MM.1S (cell line): ENCODE measurements around the gene TMEM132D.

ENCODE experiments used
- DNase-seq: peaks from one replicate; pipeline ENCODE4 v3.0.0-alpha.2; 2015
- H2AFZ ChIP-seq: fragments of 300-600 bp; sonication (generic); 2 replicates; pipeline ENCODE4 v1.6.0; 2016; ENCODE audit warnings: antibody characterized with exemption, low read length
- H3F3A ChIP-seq: fragments of 300-600 bp; sonication (generic); 2 replicates; pipeline ENCODE4 v1.6.1; 2016; ENCODE audit warnings: mild to moderate bottlenecking, antibody characterized with exemption, low read length, moderate library complexity, mixed read lengths; ENCODE audit not compliant: insufficient read depth
- H3K27ac ChIP-seq: fragments of 300-600 bp; sonication (generic); 2 replicates; pipeline ENCODE4 v1.5.1; 2016; ENCODE audit warnings: mild to moderate bottlenecking, low read length
- H3K27me3 ChIP-seq: fragments of 300-600 bp; sonication (generic); replicated peaks from 2 replicates; pipeline ENCODE4 v1.6.0; 2016; ENCODE audit warnings: low read length; ENCODE audit not compliant: insufficient read depth
- H3K36me3 ChIP-seq: fragments of 300-600 bp; sonication (generic); replicated peaks from 2 replicates; pipeline ENCODE4 v1.6.1; 2016; ENCODE audit warnings: mild to moderate bottlenecking, low read length, mixed read lengths; ENCODE audit not compliant: insufficient read depth
- H3K4me1 ChIP-seq: fragments of 300-600 bp; sonication (generic); 2 replicates; pipeline ENCODE4 v1.6.1; 2016; ENCODE audit warnings: low read length, mixed read lengths
- H3K4me2 ChIP-seq: fragments of 300-600 bp; sonication (generic); 2 replicates; pipeline ENCODE4 v1.6.0; 2016; ENCODE audit warnings: low read depth, low read length
- H3K4me3 ChIP-seq: fragments of 300-600 bp; sonication (generic); 2 replicates; pipeline ENCODE4 v1.5.1; 2016; ENCODE audit warnings: low read length, mixed read lengths
- H3K79me2 ChIP-seq: fragments of 300-600 bp; sonication (generic); 2 replicates; pipeline ENCODE4 v1.6.1; 2016; ENCODE audit warnings: mixed run types, low read length, mixed read lengths
- H3K9ac ChIP-seq: fragments of 300-600 bp; sonication (generic); 2 replicates; pipeline ENCODE4 v1.6.1; 2016; ENCODE audit warnings: low read length, mixed read lengths
- H3K9me2 ChIP-seq: fragments of 300-600 bp; sonication (generic); replicated peaks from 2 replicates; pipeline ENCODE4 v1.6.1; 2016; ENCODE audit warnings: mild to moderate bottlenecking, low read length, mixed read lengths; ENCODE audit not compliant: insufficient read depth
- H3K9me3 ChIP-seq: fragments of 300-600 bp; sonication (generic); replicated peaks from 2 replicates; pipeline ENCODE4 v1.6.1; 2016; ENCODE audit warnings: mild to moderate bottlenecking, low read length, mixed read lengths; ENCODE audit not compliant: insufficient read depth
- H4K20me1 ChIP-seq: fragments of 300-600 bp; sonication (generic); 2 replicates; pipeline ENCODE4 v1.6.1; 2016; ENCODE audit warnings: mild to moderate bottlenecking, low read length, moderate library complexity, mixed read lengths; ENCODE audit not compliant: insufficient read depth
- EZH2 ChIP-seq: fragments of 300-600 bp; sonication (generic); optimal IDR thresholded peaks from 2 replicates; pipeline ENCODE3; 2017; ENCODE audit warnings: low read depth, mild to moderate bottlenecking, antibody characterized with exemption, low read length, mixed read lengths
- EZH2phosphoT487 ChIP-seq: fragments of 300-600 bp; sonication (generic); IDR thresholded peaks from 2 replicates; pipeline ENCODE4 v1.6.1; 2018; ENCODE audit warnings: antibody characterized with exemption, low read length
- TF ChIP-seq, protein P1 (sequence below): fragments of 300-600 bp; sonication (generic); IDR thresholded peaks from 2 replicates; pipeline ENCODE4 v1.5.1; 2016; ENCODE audit warnings: antibody characterized with exemption, low read length, mixed read lengths

The TMEM132D gene

DNA sequence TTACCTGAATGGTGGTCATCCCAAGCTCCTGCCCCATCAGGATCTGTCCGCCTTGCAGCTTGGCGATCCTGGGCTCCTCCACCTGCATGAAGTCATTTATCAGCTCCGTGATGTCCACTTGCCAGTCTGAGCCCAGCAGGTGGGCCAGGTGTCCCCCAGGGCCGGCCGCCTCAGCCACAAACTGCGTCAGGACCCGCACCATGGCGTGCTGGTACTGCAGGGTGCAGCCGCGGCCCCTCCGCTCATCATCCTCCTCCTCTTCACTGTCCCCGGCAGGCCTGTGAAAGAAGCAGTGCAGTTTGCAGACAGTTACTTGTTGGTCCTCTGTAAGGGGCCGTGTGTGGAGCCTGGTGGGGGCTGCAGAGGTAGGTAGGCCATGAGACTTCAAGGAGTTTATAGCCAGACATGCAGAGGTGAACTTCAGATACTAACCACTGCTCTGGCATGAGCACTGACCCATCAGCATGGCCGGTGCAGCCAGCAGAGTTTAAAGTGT is 822.0 kb downstream of the TMEM132D start:
- Histone ChIP-seq H3K9me2 (no peaks in the 10 kb centered on the region), H3K36me3 (no peaks in the 10 kb centered on the region), H3K4me1 (no peaks in the 10 kb centered on the region), H3K79me2 (no peaks in the 10 kb centered on the region), H3F3A (no peaks in the 10 kb centered on the region), H3K9me3 (no peaks in the 10 kb centered on the region), H3K27ac (no peak overlapping the region), H3K4me2 (no peak overlapping the region), H3K27me3 (no peaks in the 10 kb centered on the region), H4K20me1 (no peaks in the 10 kb centered on the region), H3K4me3 (no peak overlapping the region), H3K9ac (no peak overlapping the region), H2AFZ (no peak overlapping the region)
- TF ChIP-seq, protein P1, sequence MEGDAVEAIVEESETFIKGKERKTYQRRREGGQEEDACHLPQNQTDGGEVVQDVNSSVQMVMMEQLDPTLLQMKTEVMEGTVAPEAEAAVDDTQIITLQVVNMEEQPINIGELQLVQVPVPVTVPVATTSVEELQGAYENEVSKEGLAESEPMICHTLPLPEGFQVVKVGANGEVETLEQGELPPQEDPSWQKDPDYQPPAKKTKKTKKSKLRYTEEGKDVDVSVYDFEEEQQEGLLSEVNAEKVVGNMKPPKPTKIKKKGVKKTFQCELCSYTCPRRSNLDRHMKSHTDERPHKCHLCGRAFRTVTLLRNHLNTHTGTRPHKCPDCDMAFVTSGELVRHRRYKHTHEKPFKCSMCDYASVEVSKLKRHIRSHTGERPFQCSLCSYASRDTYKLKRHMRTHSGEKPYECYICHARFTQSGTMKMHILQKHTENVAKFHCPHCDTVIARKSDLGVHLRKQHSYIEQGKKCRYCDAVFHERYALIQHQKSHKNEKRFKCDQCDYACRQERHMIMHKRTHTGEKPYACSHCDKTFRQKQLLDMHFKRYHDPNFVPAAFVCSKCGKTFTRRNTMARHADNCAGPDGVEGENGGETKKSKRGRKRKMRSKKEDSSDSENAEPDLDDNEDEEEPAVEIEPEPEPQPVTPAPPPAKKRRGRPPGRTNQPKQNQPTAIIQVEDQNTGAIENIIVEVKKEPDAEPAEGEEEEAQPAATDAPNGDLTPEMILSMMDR: no peak
- TF ChIP-seq EZH2phosphoT487 (no peak), EZH2 (no peak)
- no peak for DNase-seq

DNA sequence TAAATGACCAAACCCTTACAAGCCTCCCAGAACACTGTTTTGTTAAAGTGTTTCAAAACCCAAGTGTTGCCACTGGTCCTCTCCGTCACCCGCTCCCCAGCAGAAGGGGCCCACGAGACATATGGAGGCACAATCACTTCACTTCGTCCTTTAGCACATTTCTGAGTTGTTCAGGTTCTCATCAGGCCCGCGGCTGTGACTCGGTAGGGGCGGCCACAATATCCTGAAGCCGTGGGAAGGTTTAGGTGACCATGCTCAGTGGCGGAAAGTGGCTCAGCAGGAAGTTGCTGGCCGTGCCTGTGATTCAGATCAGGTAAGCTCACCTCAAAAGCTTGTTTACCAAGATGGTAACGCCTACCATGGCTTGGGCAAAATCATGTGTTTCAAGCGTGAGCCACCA is 823.0 kb downstream of the TMEM132D start:
- H2AFZ ChIP-seq: no peak overlapping the region
- no peaks in the 10 kb centered on the region for H3K4me1 ChIP-seq
- H3K9me3 ChIP-seq: no peaks in the 10 kb centered on the region
- TF ChIP-seq EZH2 (no peak), EZH2phosphoT487 (no peak)
- TF ChIP-seq, protein P1: no peak
- no peaks in the 10 kb centered on the region for H4K20me1 ChIP-seq
- H3K27me3 ChIP-seq: no peaks in the 10 kb centered on the region
- H3K4me2 ChIP-seq: no peak overlapping the region
- no peak overlapping the region for H3K4me3 ChIP-seq
- H3K79me2 ChIP-seq: no peaks in the 10 kb centered on the region
- no peak overlapping the region for H3K27ac ChIP-seq
- no peak for DNase-seq
- no peak overlapping the region for H3K9ac ChIP-seq
- no peaks in the 10 kb centered on the region for H3K36me3 ChIP-seq
- H3F3A ChIP-seq: no peaks in the 10 kb centered on the region
- H3K9me2 ChIP-seq: no peaks in the 10 kb centered on the region

GRCh38 chr12:129080391-129080790 is 823.4 kb downstream of the TMEM132D start:
- Histone ChIP-seq H4K20me1 (no peaks in the 10 kb centered on the region), H3K27me3 (no peaks in the 10 kb centered on the region), H3K27ac (no peak overlapping the region), H3K4me2 (no peak overlapping the region), H3K36me3 (no peaks in the 10 kb centered on the region), H3K4me1 (no peaks in the 10 kb centered on the region), H3K9me2 (no peaks in the 10 kb centered on the region), H3K4me3 (no peak overlapping the region), H3K9me3 (no peaks in the 10 kb centered on the region), H2AFZ (no peak overlapping the region), H3F3A (no peaks in the 10 kb centered on the region), H3K9ac (no peak overlapping the region), H3K79me2 (no peaks in the 10 kb centered on the region)
- TF ChIP-seq, protein P1: no peak
- no peak for DNase-seq
